B cell (primary cell): ENCODE results near the gene CYB5D1.

ENCODE experiments used
- CTCF ChIP-seq: fragments of 200-600 bp; IDR thresholded peaks from one replicate; pipeline ENCODE4 v1.8.0; 2022; ENCODE audit warnings: antibody characterized with exemption, mild to moderate bottlenecking
- EZH2 ChIP-seq: IDR thresholded peaks from 2 replicates; pipeline ENCODE4 v1.6.1; 2012; ENCODE audit warnings: borderline replicate concordance, low read depth, mild to moderate bottlenecking, moderate library complexity, low read length; ENCODE audit not compliant: insufficient read depth, poor library complexity, severe bottlenecking

- TF ChIP-seq CTCF (no peak), EZH2 (no peak)
Measured at GRCh38 chr17:7824021-7824924, 33.5 kb upstream of the CYB5D1 start.
